H4 (cell line): Measurements from ENCODE around the gene NCOR2. TPM values are rescaled to one million over a fixed set of nuclear protein-coding genes. Genes with fewer than 3 reads are reported as not detected.

ENCODE experiments used
- DNase-seq: peaks from one replicate; pipeline ENCODE4 v3.0.0-alpha.2; 2015; ENCODE audit warnings: low spot score
- total RNA-seq: library from RNA; depleted of rRNA; stranded (reverse); fragments of >200 nt; shearing (Covaris generic); gene quantifications from 2 replicates; pipeline ENCODE4 v1.2.3, GENCODE V29; 2014; rRNA removed

NCOR2 gene
- 17.9 and 21.5 TPM in 2 replicates for total RNA-seq

DNA sequence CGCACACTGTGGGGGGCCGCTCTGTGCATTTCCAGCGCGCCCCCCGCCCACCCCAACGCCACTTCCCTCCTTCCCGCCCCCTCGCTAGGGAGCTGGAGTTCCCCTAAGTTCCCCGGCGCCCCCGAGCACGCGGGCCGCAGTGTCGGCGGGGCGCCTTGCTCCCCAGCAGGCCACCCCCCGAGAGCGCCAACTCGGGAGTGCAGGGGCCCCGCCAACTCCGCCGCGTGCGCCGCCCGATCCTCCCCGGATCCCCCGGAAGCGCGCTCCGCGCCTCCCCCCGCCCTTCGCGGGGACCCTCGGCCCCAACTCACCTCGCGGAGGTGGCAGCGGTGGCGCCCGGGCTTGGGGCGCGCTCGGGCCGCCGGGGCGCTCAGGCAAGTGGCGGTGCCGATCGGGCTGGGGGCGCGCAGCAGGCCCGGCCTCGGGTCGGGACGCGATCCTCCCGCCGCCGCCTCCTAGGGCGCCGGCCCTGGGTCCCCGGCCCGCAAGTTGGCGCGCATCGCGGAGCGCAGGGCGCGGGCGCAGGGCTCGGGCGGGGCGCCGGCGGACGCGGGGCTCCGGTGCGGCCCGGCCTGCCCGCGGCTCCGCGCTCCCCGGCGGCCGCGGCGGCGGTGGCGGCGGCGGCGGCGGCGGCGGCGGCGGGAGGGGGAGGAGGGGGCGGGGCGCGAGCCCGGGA is at the start of gene NCOR2:
Gene NCOR2 (minus strand): TSS at position 616 of the 676 bp plus-strand sequence. CDS start 72,361 bp downstream, outside the sequence.
- DNase-seq, result no peak

DNA sequence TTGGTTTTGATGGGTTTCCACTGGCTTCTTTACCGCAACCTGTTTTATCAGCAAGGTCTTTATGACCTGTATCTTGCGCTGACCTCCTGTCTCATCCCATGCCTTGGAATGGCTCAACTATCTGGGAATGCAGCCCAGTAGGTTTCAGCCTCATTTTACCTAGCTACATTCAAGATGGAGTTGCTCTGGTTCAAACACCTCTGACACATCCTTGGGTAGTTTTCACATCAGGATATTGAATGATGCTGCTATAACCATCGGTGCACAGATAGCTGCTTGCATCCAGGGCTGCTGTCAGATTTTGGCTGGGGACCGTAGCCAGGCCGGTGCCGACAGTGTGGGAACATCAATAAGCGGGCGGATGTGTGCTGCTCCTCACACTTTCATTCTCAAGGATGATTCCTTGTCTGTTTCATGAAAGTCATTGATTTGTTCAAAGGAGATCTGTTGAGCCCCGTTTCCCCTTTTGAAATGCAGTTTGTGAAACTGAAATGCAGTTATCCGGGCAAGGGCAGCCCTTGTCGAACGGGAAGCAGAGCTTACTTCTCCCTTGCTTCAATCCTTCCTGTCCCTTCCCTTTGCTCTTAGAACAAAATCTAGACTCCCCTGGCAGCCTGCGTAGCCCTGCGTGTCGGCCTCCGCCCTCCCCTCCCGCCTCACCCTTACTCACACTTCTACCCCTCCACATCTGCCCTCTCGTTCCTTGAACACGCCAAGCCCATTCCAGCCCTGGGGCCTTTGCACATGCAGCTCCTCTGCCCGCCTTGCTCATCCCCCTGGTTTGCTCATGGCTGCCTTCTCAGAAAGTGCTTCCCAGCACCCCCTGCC is 49.2 kb upstream of the NCOR2 start:
- no peak for DNase-seq

DNA sequence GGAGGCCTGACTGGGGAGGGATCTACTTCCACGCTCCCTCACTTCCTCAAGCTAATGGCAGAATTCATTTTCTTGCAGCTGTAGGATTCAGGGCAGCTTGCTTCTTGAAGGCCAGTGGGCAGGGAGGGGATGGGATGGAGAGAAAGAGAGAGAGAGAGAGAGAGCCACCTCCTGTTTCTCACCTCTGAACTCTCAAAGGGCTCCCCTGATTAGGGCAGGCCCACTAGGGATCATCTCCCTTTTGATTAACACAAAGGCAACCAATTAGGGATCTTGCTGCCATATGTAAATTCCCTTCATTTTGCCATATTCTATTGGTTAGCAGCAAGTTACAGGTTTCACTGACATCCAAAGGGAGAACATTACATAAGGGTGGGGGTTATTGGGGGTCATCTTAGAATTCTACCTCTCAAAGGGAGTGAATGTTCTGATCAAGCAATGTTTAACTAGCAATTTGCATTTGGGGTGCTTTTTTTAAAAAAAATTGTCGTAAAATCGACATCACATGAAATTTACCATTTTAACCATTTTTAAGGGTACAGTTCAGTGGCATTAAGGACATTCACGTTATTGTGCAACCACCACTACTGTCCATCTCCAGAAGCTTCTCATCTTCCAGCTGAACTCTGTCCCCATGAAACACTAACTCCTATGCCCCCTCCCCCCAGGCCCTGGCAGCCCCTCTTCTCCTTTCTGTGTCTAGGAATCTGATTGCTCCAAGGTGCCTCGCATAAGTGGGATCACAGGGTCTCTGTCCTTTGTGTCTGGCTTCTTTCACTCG is 47.3 kb upstream of the NCOR2 start:
- DNase-seq, result no peak

DNA sequence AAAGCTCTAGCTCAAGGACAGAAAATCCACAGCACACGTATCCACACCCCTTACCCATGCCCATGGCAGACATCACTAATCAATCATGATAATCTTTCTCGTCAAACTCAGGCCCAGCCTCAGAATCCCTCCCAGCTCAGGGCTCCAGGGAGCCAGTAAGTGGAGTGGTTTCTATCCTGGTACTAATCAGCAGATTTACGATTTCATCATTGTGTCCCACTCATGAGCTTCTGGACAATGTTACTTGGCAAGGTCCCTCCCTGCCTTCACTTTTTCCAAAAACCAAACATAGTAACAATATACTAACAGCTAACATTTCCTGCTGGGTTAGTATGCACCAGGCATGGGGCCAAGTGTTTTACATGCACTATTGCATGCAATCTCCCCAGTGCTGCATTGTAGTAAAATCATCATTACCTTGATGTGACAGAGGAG is 45.8 kb upstream of the NCOR2 start:
- DNase-seq, result no peak

GRCh38 chr12:124612410-124612680 is 44.9 kb upstream of the NCOR2 start:
- DNase-seq, result no peak

DNA sequence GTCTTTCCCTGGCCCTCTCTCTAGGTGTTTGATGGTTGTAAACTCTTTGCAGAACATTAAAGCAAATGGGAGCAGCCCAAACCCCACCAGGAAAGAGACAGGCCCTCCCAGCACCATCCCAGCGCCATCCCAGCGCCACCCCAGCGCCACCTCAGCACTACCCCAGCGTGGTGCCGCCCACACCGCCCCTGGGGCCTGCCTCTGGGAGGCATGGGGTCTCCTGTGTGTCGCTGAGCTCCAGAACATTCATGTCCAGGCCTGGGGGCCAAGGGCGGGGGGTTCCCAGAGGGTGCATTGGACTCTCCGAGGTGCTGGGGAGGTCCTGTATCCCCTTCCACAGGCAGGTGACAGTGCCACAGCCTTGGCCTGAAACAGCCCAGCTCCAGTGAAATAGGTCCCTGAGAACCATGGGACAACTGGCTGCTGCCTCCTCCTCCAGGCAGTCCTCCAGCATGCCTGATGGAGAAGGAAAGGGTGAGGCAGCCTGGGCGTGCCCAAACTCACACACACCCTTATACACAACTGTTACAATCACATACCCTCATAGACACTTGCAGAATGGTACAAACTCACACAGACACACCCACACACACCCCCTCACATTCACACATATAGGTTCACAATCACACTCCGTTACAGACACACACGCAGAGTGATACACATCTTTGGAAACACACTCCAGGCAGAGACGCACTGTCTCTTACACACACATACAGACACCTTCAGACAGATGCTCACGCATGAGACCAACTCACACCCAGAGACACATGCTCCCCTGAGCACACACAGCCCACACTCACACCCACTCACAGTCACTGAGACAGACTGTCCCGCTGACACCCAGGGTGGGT is 44.4 kb upstream of the NCOR2 start:
- DNase-seq, result no peak

DNA sequence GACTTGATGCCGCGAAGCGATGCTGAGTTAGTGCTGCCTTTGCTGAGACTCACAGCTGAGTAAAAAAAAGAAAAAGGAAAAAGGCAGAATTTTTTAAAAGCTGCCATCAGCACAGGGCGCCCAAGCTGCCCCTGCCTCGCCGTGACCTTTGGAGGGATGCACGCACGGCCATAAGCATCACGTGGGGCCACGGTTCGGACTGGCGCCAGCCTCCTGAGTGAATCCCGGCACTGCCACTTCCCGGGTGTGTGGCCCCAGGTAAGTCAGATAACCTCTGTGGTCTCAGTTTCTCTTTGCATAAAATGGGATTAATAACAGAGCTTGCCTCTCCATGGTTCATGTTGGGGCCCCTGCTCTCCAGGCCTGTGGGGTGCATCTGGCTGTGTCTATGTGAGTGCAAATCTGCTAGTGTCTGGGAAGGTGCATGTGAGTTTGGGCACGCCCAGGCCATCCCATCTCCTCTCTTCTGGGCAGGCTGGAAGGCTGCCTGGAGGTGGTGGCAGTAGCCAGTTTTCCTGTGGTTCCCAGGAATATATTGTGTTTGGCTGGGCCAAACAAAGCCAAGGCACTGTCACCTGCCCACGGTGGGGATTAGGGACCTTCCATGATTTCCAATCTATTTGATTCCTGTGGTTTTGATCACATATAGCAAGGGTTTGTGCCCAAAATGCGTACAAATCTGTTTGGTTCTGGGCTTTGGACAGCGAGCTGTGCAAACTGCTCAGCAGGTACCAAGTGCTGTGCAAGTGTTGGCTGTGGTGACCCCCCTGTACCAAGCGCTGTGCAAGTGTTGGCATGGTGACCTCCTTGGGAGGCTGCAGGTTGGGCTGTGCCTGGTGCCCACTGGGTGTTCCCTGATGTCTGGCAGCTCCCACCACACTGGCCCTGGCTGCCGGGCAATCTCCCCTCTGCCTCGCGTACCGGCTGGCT is 43.5 kb upstream of the NCOR2 start:
- no peak for DNase-seq

DNA sequence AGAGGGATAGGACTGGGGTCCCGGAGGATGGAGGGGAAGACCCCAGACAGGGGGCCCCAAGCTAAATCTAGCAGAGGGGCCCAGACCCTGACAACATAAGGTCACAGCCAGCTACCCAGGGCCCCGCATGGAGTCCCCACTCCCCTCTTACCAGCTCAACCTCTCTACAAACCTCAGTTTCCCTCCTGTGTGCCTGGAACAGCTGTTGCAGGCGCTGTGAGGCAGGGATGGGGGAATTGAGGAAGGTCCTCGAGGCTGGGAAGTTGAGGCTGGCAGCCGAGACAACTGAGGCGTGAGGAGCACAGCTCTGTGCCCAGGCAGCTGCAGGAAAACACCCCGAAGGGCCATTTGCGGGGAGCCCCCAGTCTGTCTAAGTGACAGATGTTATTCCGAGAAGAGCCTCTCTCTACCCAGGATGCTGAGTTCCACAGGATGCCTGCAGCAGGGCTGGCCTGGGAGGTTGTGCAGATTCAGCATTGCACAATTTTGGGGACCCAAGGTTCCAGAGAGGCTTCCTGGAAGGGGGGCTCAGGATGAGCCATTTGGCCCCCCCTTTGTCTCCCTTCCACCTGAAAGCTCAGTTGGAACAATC is 42.7 kb upstream of the NCOR2 start:
- no peak for DNase-seq

DNA sequence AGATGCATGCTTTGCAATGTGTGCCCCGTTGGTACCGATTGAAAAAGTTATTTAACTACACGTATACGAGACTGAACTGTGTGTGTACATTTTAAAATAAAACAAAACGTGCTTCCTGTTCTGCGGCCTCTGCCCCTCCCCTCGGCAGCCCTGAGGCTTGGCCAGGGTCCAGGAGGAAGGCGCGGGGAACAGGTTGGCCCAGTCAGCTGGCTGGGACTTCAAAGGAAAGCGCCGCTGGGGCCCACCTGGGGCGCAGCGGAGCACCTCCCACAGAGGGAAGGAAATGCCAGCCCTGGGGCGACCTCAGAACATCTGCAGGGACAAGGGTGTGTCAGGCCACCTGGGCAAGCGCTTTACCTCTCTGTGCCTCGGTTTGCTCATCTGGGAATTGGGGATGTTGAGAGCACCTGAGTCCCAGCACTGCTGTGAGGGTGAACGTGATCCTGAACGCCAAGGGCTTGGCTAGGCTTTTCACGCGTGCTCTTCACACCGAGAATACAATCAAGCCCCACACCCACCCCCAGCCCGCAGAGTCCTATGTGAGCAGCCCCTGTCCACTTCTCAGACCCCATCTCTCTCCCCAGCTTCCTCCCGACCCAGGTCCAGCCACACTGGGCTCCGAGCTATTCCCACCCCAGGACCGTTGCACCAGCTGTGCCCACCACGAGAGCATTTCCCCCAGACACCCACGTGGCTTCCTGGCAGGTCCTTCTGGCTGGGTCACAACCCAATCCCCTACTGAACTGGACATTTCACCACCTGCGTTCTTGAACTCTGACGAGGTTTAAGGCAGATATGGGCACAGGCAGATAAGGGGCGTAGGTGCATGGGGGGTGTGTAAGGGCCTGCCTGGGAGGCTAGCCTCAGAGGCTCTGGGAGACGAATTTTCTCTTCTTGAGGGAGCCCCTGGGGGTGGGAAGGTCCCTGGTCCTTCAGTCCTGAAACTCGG is 41.9 kb upstream of the NCOR2 start:
- peak; percentile 60 for DNase-seq

DNA sequence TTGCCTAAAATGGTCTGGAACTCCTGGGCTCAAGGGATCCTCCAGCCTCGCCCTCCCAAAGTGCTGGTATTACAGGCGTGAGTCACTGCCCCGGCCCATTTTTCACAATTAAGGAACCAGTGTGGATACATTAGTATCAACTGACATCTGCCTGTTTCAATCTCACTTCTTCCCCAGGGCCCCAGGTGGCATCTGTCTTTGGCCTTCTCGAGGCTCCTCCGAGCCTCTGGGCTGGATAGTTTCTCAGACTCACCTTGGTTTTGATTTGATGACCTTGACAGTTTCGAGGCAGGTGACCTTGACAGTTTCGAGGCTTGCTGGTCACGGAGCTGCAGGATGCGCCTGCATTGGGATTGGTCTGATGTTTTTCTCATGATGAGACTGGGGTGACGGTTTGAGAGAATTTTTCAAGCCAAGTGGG is 41.0 kb upstream of the NCOR2 start:
- DNase-seq, result no peak

DNA sequence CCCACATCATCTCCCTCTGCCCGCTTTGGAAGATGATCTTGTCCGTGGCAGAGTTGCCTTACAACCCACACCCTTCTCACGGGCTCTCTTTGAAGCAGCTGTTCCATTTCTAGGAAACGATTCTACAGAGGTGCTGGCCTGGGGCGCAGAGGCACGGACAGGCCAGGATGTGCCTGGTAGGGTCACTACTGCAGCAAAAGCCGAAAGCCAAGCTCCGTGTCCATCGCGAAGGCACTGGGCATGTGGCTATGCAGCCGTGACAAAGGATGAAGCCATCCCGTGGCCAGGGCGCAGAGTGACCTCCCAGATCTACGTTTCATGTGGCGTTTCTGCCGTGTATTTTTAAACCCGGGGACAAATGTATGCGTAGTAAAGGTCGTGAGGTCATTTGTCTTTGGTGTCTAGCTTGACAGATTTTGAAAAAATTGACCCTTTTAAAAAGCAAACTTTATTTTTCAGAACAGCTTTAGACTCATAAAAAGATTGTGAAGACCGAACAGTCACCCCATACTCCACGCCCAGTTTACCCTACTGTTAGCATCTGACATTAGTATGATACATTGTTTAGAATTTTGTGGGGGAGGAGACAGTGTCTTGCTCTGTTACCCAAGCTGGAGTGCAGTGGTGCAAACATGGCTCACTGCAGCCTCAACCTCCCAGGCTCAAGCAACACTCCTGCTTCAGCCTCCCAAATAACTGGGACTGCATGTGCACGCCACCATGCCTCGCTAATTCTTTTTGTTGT is 40.4 kb upstream of the NCOR2 start:
- no peak for DNase-seq

DNA sequence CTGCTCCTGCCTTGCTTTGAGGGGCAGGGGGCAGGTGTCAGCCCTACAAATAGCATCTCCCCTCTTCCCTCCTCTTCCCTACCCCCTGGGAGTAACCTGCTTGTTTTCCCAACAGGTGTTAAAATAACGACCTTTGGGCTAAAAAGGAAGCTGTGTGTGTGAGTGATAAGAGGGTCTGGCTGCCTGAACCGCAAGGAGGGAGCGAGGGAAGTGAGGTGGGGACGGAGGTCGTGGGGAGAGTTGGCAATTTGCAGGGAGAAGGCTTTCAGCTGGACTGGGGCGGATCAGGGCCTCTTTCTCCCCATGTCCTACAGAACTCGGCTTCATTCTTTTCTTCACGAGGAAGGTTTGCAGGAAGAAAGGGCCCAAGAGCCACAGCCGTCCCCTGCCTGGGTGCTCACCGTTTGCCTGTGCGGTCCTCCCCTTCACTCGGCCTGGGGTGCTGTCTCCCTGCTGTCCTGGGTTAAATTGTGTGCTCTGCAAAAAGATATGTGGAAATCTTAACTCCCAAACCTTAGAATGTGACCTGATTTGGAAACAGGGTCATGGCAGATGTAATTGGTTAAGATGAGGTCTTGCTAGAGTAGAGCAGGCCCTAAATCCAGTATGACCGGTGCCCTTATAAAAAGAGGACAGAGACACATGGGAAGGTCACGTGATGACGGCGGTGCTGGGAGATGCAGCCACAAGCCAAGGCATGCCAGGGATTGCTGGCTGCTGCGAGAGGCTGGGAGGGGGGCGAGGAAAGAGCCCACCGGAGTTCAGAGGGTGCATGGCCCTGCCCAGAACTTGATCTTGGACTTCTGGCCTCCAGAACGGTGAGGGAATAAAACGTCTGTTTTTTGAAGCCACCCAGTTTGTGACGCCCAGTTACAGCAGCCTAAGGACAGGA is 38.7 kb upstream of the NCOR2 start:
- no peak for DNase-seq

DNA sequence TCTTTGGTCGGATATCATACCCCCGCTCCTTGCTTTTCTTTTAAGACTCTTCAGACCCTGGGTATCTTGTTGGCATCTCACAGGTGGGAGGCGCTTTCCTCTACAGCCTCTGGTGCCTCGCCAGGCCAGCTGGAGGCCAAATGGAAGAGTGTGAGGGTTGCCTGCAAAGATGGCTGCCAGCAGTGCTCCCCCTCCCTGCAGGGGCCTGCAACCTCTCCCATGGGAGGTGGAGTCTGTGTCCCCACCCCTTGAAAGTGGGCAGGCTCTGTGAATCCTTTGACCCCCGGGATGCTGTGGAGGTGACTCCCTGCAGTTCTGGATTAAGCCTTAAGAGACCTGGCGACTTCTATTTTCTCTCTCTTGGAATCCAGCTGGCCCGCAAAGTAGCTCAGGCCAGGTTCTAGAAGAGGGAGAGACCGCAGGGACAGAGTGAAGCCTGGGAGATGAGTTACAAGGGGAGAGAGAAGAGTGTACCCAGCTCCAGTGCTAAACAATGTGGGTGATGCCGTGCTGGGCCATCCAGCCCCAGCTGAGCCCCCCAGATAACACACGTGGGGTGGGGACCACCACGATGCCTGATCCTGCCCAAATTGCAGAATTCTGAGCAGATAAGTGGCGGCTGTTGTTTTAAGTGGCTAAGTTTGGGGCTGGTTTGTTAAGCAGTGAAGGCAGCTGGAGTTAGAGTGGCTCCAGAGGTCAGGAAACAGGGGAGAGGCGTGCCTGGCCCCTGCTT is 37.9 kb upstream of the NCOR2 start:
- DNase-seq, result no peak

GRCh38 chr12:124604264-124604680 is 36.9 kb upstream of the NCOR2 start:
- no peak for DNase-seq

- DNase-seq, result no peak
Observed at GRCh38 chr12:124603831-124604251, 36.4 kb upstream of the NCOR2 start.

- no peak for DNase-seq
Observed at GRCh38 chr12:124603100-124603541, 35.7 kb upstream of the NCOR2 start.
